Ovary (tissue), 3 donors: ENCODE results near the gene DLG1.

ENCODE experiments used
- CTCF ChIP-seq, 3 donors: fragments of 450-650 bp in 2 of 3; fragments of 200-600 bp in 1 of 3; IDR thresholded peaks; one replicate each; pipeline versions ENCODE4 v1.5.1 to v1.8.0; 2016 to 2022; ENCODE audit warnings: antibody characterized with exemption in 3 of 3, mild to moderate bottlenecking in 1 of 3
- POLR2A ChIP-seq: fragments of 450-650 bp; IDR thresholded peaks from one replicate; pipeline ENCODE4 v1.6.1; 2017; ENCODE audit warnings: antibody characterized with exemption, mild to moderate bottlenecking, moderate library complexity
- donor health status: DM: no; HTN: no; CAD: no.

- TF ChIP-seq CTCF (IDR thresholded peaks at IDR 0.05) (no peak), POLR2A (no peak)
Observed at GRCh38 chr3:197197334-197197733, 101.1 kb downstream of the DLG1 start.
